HepG2 (cell line): ENCODE data around the gene VEGFB. TPM values are rescaled to one million over a fixed set of nuclear protein-coding genes. Genes with fewer than 3 reads are reported as not detected.
A peak's percentile ranks its signal among the peaks of the same experiment; 100 is the strongest.

Experiments used
- CBFB ChIP-seq: sonication (generic); formaldehyde crosslinking; IDR thresholded peaks from 2 replicates; pipeline ENCODE4 v1.4.0; 2020; ENCODE audit warnings: missing genetic modification reagents
- ELF1 ChIP-seq: sonication (generic); formaldehyde crosslinking; IDR thresholded peaks from 2 replicates; pipeline ENCODE4 v1.4.0; 2020; ENCODE audit warnings: missing genetic modification reagents
- GLI4 ChIP-seq: sonication (generic); formaldehyde crosslinking; IDR thresholded peaks from 2 replicates; pipeline ENCODE4 v1.5.1; 2020; ENCODE audit warnings: missing genetic modification reagents, mild to moderate bottlenecking, moderate library complexity, borderline replicate concordance
- GTF2F1 ChIP-seq: fragments of 150-350 bp; IDR thresholded peaks from 2 replicates; pipeline ENCODE4 v1.6.1; 2014; ENCODE audit warnings: low read length
- HES4 ChIP-seq: sonication (generic); formaldehyde crosslinking; IDR thresholded peaks from 2 replicates; pipeline ENCODE4 v1.9.0; 2021; ENCODE audit warnings: mild to moderate bottlenecking, missing genetic modification reagents, borderline replicate concordance
- ISL2 ChIP-seq: sonication (generic); formaldehyde crosslinking; IDR thresholded peaks from 2 replicates; pipeline ENCODE4 v1.5.0; 2020; ENCODE audit warnings: missing genetic modification reagents
- MIER2 ChIP-seq: IDR thresholded peaks from 2 replicates; pipeline ENCODE4 v1.6.1; 2016; ENCODE audit warnings: missing biosample characterization, missing genetic modification reagents
- NONO ChIP-seq, 2 experiments: fragments of 450-650 bp in 1 of 2; sonication (generic) in 1 of 2; formaldehyde crosslinking in 1 of 2; IDR thresholded peaks in 1 of 2; conservative IDR thresholded peaks in 1 of 2; 2 replicates each; pipeline versions ENCODE4 v1.6.1 to v1.8.0; 2017 to 2022; ENCODE audit warnings: mild to moderate bottlenecking in 1 of 2, missing genetic modification reagents in 1 of 2, moderate library complexity in 1 of 2
- SRSF9 ChIP-seq: fragments of 200-400 bp; formaldehyde crosslinking; IDR thresholded peaks from 2 replicates; pipeline ENCODE4 v1.6.1; 2018; ENCODE audit warnings: borderline replicate concordance, mild to moderate bottlenecking, low read depth, low read length; ENCODE audit not compliant: insufficient read depth, poor library complexity, severe bottlenecking
- TRIM24 ChIP-seq: sonication (generic); formaldehyde crosslinking; IDR thresholded peaks from 2 replicates; pipeline ENCODE4 v1.8.0; 2022; ENCODE audit warnings: mild to moderate bottlenecking, missing genetic modification reagents
- ZBTB43 ChIP-seq: sonication (generic); formaldehyde crosslinking; conservative IDR thresholded peaks from 2 replicates; pipeline ENCODE4 v1.4.0; 2020; ENCODE audit warnings: missing genetic modification reagents
- ZBTB7B ChIP-seq: sonication (generic); formaldehyde crosslinking; IDR thresholded peaks from 2 replicates; pipeline ENCODE4 v1.4.0; 2020; ENCODE audit warnings: missing genetic modification reagents
- ZGPAT ChIP-seq: IDR thresholded peaks from 2 replicates; pipeline ENCODE4 v1.6.1; 2016; ENCODE audit warnings: mild to moderate bottlenecking
- ZNF160 ChIP-seq: sonication (generic); formaldehyde crosslinking; IDR thresholded peaks from 2 replicates; pipeline ENCODE4 v1.8.0; 2022; ENCODE audit warnings: mild to moderate bottlenecking, inconsistent platforms, missing genetic modification reagents
- ZNF17 ChIP-seq: sonication (generic); formaldehyde crosslinking; IDR thresholded peaks from 2 replicates; pipeline ENCODE4 v1.5.0; 2020; ENCODE audit warnings: mild to moderate bottlenecking, missing genetic modification reagents
- ZNF446 ChIP-seq: sonication (generic); formaldehyde crosslinking; IDR thresholded peaks from 2 replicates; pipeline ENCODE4 v1.5.0; 2020; ENCODE audit warnings: mild to moderate bottlenecking, missing genetic modification reagents
- ZNF7 ChIP-seq: IDR thresholded peaks from 2 replicates; pipeline ENCODE4 v1.6.1; 2016; ENCODE audit warnings: missing biosample characterization, missing genetic modification reagents
- ZNF772 ChIP-seq: sonication (generic); formaldehyde crosslinking; IDR thresholded peaks from 2 replicates; pipeline ENCODE4 v1.5.0; 2020; ENCODE audit warnings: mild to moderate bottlenecking, missing genetic modification reagents
- polyA plus RNA-seq, 8 experiments: library from polyadenylated mRNA; depleted of rRNA in 3 of 8; stranded (reverse) in 7 of 8; unstranded in 1 of 8; fragments of >200 nt; fragmentation: Illumina TruSeq in 4 of 8; extraction: Trizol in 4 of 8; gene quantifications; 2 replicates each; pipeline versions ENCODE4 v1.2.1 to v1.2.3, GENCODE V29; 2011 to 2016; ENCODE audit warnings: low read depth in 4 of 8, missing spikeins in 1 of 8, mixed read lengths in 1 of 8; ENCODE audit not compliant: insufficient read depth in 1 of 8
- total RNA-seq, 5 experiments: library from RNA; depleted of rRNA; stranded (reverse); fragments of >200 nt; fragmentation: Illumina TruSeq; extraction: Trizol; gene quantifications; 2 replicates each; pipeline ENCODE4 v1.2.3, GENCODE V29; 2016; ENCODE audit warnings: low read depth in 1 of 5
- TF ChIP-seq, protein P1 (sequence below), 2 experiments: sonication (generic) in 1 of 2; formaldehyde crosslinking in 1 of 2; IDR thresholded peaks; 2 replicates each; pipeline versions ENCODE4 v1.4.0 to v1.6.1; 2018 to 2020; ENCODE audit warnings: missing genetic modification reagents in 2 of 2, borderline replicate concordance in 1 of 2, low read depth in 1 of 2, mild to moderate bottlenecking in 1 of 2, missing biosample characterization in 1 of 2
- TF ChIP-seq, protein P2 (sequence below): sonication (generic); formaldehyde crosslinking; IDR thresholded peaks from 2 replicates; pipeline ENCODE4 v1.4.0; 2020; ENCODE audit warnings: mild to moderate bottlenecking, missing genetic modification reagents
- TF ChIP-seq, protein P3 (sequence below): sonication (generic); formaldehyde crosslinking; IDR thresholded peaks from 2 replicates; pipeline ENCODE4 v1.8.1; 2023; ENCODE audit warnings: missing genetic modification reagents, mild to moderate bottlenecking, borderline replicate concordance
- TF ChIP-seq, protein P4 (sequence below): sonication (generic); formaldehyde crosslinking; IDR thresholded peaks from 2 replicates; pipeline ENCODE4 v1.8.0; 2022; ENCODE audit warnings: mild to moderate bottlenecking, missing genetic modification reagents, moderate library complexity

Gene VEGFB
- total and polyA plus RNA-seq, 2 of the 13 experiments (the other 11 are each of a cell fraction or from before 2014, with no cell fraction given): 9.0 to 11.3 TPM

DNA sequence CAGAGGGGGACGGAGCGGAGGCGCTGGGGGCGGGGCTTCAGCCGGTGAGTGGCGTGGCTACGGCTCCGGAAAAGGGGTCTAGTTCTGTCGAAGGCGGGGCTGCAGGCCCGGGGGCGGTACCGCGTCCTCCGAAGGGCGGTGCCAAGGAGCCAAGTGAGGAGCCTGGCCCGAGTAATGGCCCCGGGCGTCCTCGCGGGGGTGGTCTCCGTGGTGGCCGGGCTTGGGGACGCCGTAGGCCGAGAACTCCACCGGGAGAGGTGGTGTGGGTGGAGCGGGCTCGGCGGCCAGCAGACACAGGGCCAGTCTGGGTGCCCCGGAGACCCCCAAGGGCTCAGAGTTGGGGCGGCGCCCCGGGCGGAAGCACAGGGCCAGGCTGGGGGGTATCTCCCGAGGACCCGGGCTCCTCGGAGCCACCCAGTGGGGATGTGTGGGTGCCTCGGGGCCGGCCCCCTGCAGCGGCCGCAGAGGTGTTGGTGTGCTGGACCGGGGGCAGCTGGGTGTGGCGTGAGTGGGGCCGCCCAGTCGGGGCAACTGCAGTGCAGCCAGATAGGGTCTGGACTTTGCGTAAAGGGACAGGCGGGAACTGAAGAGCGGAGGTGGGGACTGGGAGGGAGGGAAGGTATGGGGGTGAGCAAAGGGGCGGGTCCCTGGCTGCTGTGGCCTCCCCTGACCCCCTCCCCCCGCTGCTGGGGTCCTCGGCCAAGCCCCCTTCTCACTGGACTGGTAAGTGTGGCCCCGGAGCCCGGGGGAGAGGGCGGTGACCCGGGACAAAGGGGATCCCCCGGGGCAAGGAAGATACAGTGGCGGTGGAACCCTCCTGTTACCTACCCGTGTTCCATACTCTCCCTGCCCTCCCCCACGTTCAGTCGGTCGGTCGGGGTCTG lies 7.3 kb downstream of the VEGFB start (continued):
- peak; percentile 77 for TF ChIP-seq HES4
- no peak for TF ChIP-seq NONO (IDR thresholded peaks at IDR 0.05)
- TF ChIP-seq NONO (CRISPR knock-in tag; conservative IDR thresholded peaks at IDR 0.05): peak; percentile 41; the same call in 1 of the 2 replicates
- TF ChIP-seq ZNF446 (CRISPR knock-in tag): no peak
- TF ChIP-seq, protein P1, sequence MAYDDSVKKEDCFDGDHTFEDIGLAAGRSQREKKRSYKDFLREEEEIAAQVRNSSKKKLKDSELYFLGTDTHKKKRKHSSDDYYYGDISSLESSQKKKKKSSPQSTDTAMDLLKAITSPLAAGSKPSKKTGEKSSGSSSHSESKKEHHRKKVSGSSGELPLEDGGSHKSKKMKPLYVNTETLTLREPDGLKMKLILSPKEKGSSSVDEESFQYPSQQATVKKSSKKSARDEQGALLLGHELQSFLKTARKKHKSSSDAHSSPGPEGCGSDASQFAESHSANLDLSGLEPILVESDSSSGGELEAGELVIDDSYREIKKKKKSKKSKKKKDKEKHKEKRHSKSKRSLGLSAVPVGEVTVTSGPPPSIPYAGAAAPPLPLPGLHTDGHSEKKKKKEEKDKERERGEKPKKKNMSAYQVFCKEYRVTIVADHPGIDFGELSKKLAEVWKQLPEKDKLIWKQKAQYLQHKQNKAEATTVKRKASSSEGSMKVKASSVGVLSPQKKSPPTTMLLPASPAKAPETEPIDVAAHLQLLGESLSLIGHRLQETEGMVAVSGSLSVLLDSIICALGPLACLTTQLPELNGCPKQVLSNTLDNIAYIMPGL (CRISPR knock-in tag; IDR thresholded peaks at IDR 0.05; ENCODE audit: borderline replicate concordance in 1 of 2, low read depth in 1 of 2): no peak; a peak in 1 of 4 replicates
- TF ChIP-seq CBFB (CRISPR knock-in tag): 0 out of 2 replicates have a peak, but pooled peaks have one; percentile 27
- TF ChIP-seq, protein P2, sequence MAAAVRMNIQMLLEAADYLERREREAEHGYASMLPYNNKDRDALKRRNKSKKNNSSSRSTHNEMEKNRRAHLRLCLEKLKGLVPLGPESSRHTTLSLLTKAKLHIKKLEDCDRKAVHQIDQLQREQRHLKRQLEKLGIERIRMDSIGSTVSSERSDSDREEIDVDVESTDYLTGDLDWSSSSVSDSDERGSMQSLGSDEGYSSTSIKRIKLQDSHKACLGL (CRISPR knock-in tag): 0 out of 2 replicates have a peak, but pooled peaks have one; percentile 20
- no peak for TF ChIP-seq ZNF160
- TF ChIP-seq ZNF772 (CRISPR knock-in tag): 0 out of 2 replicates have a peak, but pooled peaks have one; percentile 29
- no peak for TF ChIP-seq GLI4 (CRISPR knock-in tag)
- TF ChIP-seq, protein P3, sequence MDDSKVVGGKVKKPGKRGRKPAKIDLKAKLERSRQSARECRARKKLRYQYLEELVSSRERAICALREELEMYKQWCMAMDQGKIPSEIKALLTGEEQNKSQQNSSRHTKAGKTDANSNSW (CRISPR knock-in tag): 0 out of 2 replicates have a peak, but pooled peaks have one; percentile 51
- TF ChIP-seq SRSF9: no peak
- TF ChIP-seq ZNF17 (CRISPR knock-in tag): no peak
- TF ChIP-seq ISL2 (CRISPR knock-in tag): no peak
- TF ChIP-seq MIER2 (CRISPR knock-in tag): no peak
- TF ChIP-seq ZBTB7B (CRISPR knock-in tag): peak; percentile 42; the same call in 1 of the 2 replicates
- TF ChIP-seq, protein P4, sequence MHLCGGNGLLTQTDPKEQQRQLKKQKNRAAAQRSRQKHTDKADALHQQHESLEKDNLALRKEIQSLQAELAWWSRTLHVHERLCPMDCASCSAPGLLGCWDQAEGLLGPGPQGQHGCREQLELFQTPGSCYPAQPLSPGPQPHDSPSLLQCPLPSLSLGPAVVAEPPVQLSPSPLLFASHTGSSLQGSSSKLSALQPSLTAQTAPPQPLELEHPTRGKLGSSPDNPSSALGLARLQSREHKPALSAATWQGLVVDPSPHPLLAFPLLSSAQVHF: peak; percentile 39; the same call in 1 of the 2 replicates
- no peak for TF ChIP-seq ELF1
- no peak for TF ChIP-seq ZNF7 (CRISPR knock-in tag)
- no peak for TF ChIP-seq TRIM24 (CRISPR knock-in tag)
- no peak; the same call in 1 of the 2 replicates for TF ChIP-seq ZBTB43 (CRISPR knock-in tag)
- TF ChIP-seq ZGPAT (CRISPR knock-in tag): 0 out of 2 replicates have a peak, but pooled peaks have one; percentile 12
- TF ChIP-seq GTF2F1: no peak
